GOT3 (cell line): ENCODE data around the gene COL15A1.

Experiments used
- DNase-seq: peaks from one replicate; lab custom pipeline; 2025; ENCODE audit warnings: mixed read lengths; lab: John Stamatoyannopoulos, UW

Gene COL15A1

GRCh38 chr9:99056886-99057664 lies 113.4 kb downstream of the COL15A1 start:
- no peak for DNase-seq

- DNase-seq = no peak
Measured at GRCh38 chr9:99057665-99058625, 114.2 kb downstream of the COL15A1 start.

GRCh38 chr9:99058964-99059921 lies 115.5 kb downstream of the COL15A1 start:
- DNase-seq = no peak

- DNase-seq = no peak
Measured at GRCh38 chr9:99060621-99061020, 116.9 kb downstream of the COL15A1 start.

GRCh38 chr9:99062549-99062948 lies 118.8 kb downstream of the COL15A1 start:
- DNase-seq = no peak

GRCh38 chr9:99063522-99063921 lies 119.8 kb downstream of the COL15A1 start:
- DNase-seq = no peak

GRCh38 chr9:99066571-99066970 lies 122.9 kb downstream of the COL15A1 start:
- DNase-seq = no peak

- no peak for DNase-seq
Measured at GRCh38 chr9:99069075-99069474, 125.4 kb downstream of the COL15A1 start.

GRCh38 chr9:99069546-99069945 lies 125.8 kb downstream of the COL15A1 start:
- DNase-seq = no peak

- DNase-seq = no peak
Measured at GRCh38 chr9:99070681-99071080, 127.0 kb downstream of the COL15A1 start.

- DNase-seq = no peak
Measured at GRCh38 chr9:99071313-99072039, 127.8 kb downstream of the COL15A1 start.

GRCh38 chr9:99072040-99072394 lies 128.3 kb downstream of the COL15A1 start:
- DNase-seq = no peak

GRCh38 chr9:99073347-99073746 lies 129.6 kb downstream of the COL15A1 start:
- no peak for DNase-seq

- DNase-seq = no peak
Measured at GRCh38 chr9:99073985-99074901, 130.5 kb downstream of the COL15A1 start.

- DNase-seq = no peak
Measured at GRCh38 chr9:99074902-99075245, 131.2 kb downstream of the COL15A1 start.

GRCh38 chr9:99075246-99075912 lies 131.7 kb downstream of the COL15A1 start:
- no peak for DNase-seq

- DNase-seq = no peak
Measured at GRCh38 chr9:99076030-99076429, 132.3 kb downstream of the COL15A1 start.

GRCh38 chr9:99076483-99077171 lies 132.9 kb downstream of the COL15A1 start:
- no peak for DNase-seq

GRCh38 chr9:99078717-99079116 lies 135.0 kb downstream of the COL15A1 start:
- no peak for DNase-seq
